HepG2 (cell line): ENCODE measurements around the gene C22orf31. TPM values are rescaled to one million over a fixed set of nuclear protein-coding genes. Genes with fewer than 3 reads are reported as not detected.

Experiments
- ATAD3A ChIP-seq: sonication (generic); formaldehyde crosslinking; IDR thresholded peaks from 2 replicates; pipeline ENCODE4 v1.4.0; 2020; ENCODE audit warnings: missing genetic modification reagents
- JUND ChIP-seq: sonication (generic); formaldehyde crosslinking; IDR thresholded peaks from 2 replicates; pipeline ENCODE4 v1.8.0; 2022; ENCODE audit warnings: mild to moderate bottlenecking, missing genetic modification reagents
- ZBTB20 ChIP-seq: sonication (generic); formaldehyde crosslinking; IDR thresholded peaks from 2 replicates; pipeline ENCODE4 v1.8.1; 2023; ENCODE audit warnings: missing genetic modification reagents, low read depth, mild to moderate bottlenecking, borderline replicate concordance
- ZFP41 ChIP-seq: sonication (generic); formaldehyde crosslinking; IDR thresholded peaks from 2 replicates; pipeline ENCODE4 v1.4.0; 2020; ENCODE audit warnings: mild to moderate bottlenecking, missing genetic modification reagents, borderline replicate concordance
- ZMYM4 ChIP-seq: sonication (generic); formaldehyde crosslinking; IDR thresholded peaks from 2 replicates; pipeline ENCODE4 v1.8.1; 2023; ENCODE audit warnings: mild to moderate bottlenecking, missing genetic modification reagents
- ZNF136 ChIP-seq: sonication (generic); formaldehyde crosslinking; IDR thresholded peaks from 2 replicates; pipeline ENCODE4 v1.8.1; 2022; ENCODE audit warnings: low read depth, mild to moderate bottlenecking, moderate library complexity, missing genetic modification reagents
- ZNF18 ChIP-seq: sonication (generic); formaldehyde crosslinking; IDR thresholded peaks from 2 replicates; pipeline ENCODE4 v1.8.0; 2022; ENCODE audit warnings: mild to moderate bottlenecking, missing genetic modification reagents; ENCODE audit not compliant: insufficient replicate concordance
- ZNF180 ChIP-seq: sonication (generic); formaldehyde crosslinking; IDR thresholded peaks from 2 replicates; pipeline ENCODE4 v1.4.0; 2020; ENCODE audit warnings: low read depth, missing genetic modification reagents, borderline replicate concordance
- ZNF510 ChIP-seq: sonication (generic); formaldehyde crosslinking; IDR thresholded peaks from 2 replicates; pipeline ENCODE4 v1.4.0; 2020; ENCODE audit warnings: low read depth, mild to moderate bottlenecking, missing genetic modification reagents
- ZSCAN31 ChIP-seq: sonication (generic); formaldehyde crosslinking; IDR thresholded peaks from 2 replicates; pipeline ENCODE4 v1.5.0; 2020; ENCODE audit warnings: low read depth, mild to moderate bottlenecking, missing genetic modification reagents
- polyA plus RNA-seq, 8 experiments: library from polyadenylated mRNA; depleted of rRNA in 3 of 8; stranded (reverse) in 7 of 8; unstranded in 1 of 8; fragments of >200 nt; fragmentation: Illumina TruSeq in 4 of 8; extraction: Trizol in 4 of 8; gene quantifications; 2 replicates each; pipeline versions ENCODE4 v1.2.1 to v1.2.3, GENCODE V29; 2011 to 2016; ENCODE audit warnings: low read depth in 4 of 8, missing spikeins in 1 of 8, mixed read lengths in 1 of 8; ENCODE audit not compliant: insufficient read depth in 1 of 8
- total RNA-seq, 5 experiments: library from RNA; depleted of rRNA; stranded (reverse); fragments of >200 nt; fragmentation: Illumina TruSeq; extraction: Trizol; gene quantifications; 2 replicates each; pipeline ENCODE4 v1.2.3, GENCODE V29; 2016; ENCODE audit warnings: low read depth in 1 of 5
- TF ChIP-seq, protein P1 (sequence below): sonication (generic); formaldehyde crosslinking; IDR thresholded peaks from 2 replicates; pipeline ENCODE4 v1.4.0; 2020; ENCODE audit warnings: low read depth, mild to moderate bottlenecking, missing genetic modification reagents
- TF ChIP-seq, protein P2 (sequence below): sonication (generic); formaldehyde crosslinking; IDR thresholded peaks from 2 replicates; pipeline ENCODE4 v1.5.1; 2020; ENCODE audit warnings: missing genetic modification reagents, mild to moderate bottlenecking, borderline replicate concordance
- TF ChIP-seq, protein P3 (sequence below): sonication (generic); formaldehyde crosslinking; IDR thresholded peaks from 2 replicates; pipeline ENCODE4 v1.4.0; 2020; ENCODE audit warnings: missing genetic modification reagents
- TF ChIP-seq, protein P4 (sequence below): sonication (generic); formaldehyde crosslinking; IDR thresholded peaks from 2 replicates; pipeline ENCODE4 v1.5.1; 2020; ENCODE audit warnings: missing genetic modification reagents, mild to moderate bottlenecking, borderline replicate concordance
- TF ChIP-seq, protein P5 (sequence below): sonication (generic); formaldehyde crosslinking; IDR thresholded peaks from 2 replicates; pipeline ENCODE4 v1.4.0; 2020; ENCODE audit warnings: low read depth, mild to moderate bottlenecking, missing genetic modification reagents
- TF ChIP-seq, protein P6 (sequence below): sonication (generic); formaldehyde crosslinking; IDR thresholded peaks from 2 replicates; pipeline ENCODE4 v1.5.0; 2020; ENCODE audit warnings: missing genetic modification reagents

Gene C22orf31
- total and polyA plus RNA-seq, 2 of the 13 experiments (the other 11 are each of a cell fraction or from before 2014, with no cell fraction given), result not detected

DNA sequence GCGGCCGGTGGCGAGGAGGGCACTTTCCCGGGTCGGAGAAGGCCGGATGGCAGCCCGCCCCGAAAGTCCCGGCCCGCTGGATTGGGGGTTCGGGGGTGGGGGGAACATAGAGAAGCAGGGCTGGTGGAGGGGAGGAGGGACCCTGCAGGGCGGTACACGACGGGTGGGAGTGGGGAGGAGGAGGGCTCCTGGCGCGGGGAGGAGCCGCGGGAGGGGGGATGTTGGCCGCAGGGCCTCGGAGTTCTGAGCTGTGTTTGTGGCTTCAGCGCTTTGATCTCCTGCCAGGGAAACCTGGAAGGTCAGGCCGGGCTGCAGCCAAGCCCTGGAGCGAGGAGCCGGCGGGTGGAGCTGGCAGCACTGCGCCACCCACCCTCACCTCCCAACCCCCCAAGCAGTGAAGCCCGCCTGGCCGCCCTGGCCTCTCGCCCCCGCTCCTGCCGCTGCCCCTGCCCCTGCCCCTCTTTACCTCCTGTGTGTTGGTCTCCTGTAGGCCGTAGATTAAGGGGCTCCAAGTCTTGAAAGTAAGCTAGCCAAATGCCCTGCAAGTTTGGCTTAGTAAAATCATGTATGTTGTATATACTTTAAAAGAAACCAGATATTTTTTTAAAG, 30.9 kb downstream of the C22orf31 start (continued):
- TF ChIP-seq ZNF18, result no peak
- TF ChIP-seq ZMYM4 (CRISPR knock-in tag), result peak; percentile 79; the same call in 1 of the 2 replicates
- TF ChIP-seq, protein P1, sequence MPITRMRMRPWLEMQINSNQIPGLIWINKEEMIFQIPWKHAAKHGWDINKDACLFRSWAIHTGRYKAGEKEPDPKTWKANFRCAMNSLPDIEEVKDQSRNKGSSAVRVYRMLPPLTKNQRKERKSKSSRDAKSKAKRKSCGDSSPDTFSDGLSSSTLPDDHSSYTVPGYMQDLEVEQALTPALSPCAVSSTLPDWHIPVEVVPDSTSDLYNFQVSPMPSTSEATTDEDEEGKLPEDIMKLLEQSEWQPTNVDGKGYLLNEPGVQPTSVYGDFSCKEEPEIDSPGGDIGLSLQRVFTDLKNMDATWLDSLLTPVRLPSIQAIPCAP (CRISPR knock-in tag), result peak; percentile 29; the same call in 1 of the 2 replicates
- TF ChIP-seq ZNF180, result no peak
- peak; percentile 80; the same call in 1 of the 2 replicates for TF ChIP-seq ZSCAN31
- peak; percentile 69; the same call in 1 of the 2 replicates for TF ChIP-seq ZNF510
- TF ChIP-seq, protein P2, sequence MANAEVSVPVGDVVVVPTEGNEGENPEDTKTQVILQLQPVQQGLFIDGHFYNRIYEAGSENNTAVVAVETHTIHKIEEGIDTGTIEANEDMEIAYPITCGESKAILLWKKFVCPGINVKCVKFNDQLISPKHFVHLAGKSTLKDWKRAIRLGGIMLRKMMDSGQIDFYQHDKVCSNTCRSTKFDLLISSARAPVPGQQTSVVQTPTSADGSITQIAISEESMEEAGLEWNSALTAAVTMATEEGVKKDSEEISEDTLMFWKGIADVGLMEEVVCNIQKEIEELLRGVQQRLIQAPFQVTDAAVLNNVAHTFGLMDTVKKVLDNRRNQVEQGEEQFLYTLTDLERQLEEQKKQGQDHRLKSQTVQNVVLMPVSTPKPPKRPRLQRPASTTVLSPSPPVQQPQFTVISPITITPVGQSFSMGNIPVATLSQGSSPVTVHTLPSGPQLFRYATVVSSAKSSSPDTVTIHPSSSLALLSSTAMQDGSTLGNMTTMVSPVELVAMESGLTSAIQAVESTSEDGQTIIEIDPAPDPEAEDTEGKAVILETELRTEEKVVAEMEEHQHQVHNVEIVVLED, result no peak
- TF ChIP-seq, protein P3, sequence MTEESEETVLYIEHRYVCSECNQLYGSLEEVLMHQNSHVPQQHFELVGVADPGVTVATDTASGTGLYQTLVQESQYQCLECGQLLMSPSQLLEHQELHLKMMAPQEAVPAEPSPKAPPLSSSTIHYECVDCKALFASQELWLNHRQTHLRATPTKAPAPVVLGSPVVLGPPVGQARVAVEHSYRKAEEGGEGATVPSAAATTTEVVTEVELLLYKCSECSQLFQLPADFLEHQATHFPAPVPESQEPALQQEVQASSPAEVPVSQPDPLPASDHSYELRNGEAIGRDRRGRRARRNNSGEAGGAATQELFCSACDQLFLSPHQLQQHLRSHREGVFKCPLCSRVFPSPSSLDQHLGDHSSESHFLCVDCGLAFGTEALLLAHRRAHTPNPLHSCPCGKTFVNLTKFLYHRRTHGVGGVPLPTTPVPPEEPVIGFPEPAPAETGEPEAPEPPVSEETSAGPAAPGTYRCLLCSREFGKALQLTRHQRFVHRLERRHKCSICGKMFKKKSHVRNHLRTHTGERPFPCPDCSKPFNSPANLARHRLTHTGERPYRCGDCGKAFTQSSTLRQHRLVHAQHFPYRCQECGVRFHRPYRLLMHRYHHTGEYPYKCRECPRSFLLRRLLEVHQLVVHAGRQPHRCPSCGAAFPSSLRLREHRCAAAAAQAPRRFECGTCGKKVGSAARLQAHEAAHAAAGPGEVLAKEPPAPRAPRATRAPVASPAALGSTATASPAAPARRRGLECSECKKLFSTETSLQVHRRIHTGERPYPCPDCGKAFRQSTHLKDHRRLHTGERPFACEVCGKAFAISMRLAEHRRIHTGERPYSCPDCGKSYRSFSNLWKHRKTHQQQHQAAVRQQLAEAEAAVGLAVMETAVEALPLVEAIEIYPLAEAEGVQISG (CRISPR knock-in tag), result peak; percentile 83
- TF ChIP-seq, protein P4, sequence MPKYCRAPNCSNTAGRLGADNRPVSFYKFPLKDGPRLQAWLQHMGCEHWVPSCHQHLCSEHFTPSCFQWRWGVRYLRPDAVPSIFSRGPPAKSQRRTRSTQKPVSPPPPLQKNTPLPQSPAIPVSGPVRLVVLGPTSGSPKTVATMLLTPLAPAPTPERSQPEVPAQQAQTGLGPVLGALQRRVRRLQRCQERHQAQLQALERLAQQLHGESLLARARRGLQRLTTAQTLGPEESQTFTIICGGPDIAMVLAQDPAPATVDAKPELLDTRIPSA (CRISPR knock-in tag), result no peak
- peak; percentile 86 for TF ChIP-seq ZBTB20 (CRISPR knock-in tag)
- TF ChIP-seq ZFP41 (CRISPR knock-in tag), result no peak
- no peak for TF ChIP-seq ZNF136 (CRISPR knock-in tag)
- TF ChIP-seq, protein P5, sequence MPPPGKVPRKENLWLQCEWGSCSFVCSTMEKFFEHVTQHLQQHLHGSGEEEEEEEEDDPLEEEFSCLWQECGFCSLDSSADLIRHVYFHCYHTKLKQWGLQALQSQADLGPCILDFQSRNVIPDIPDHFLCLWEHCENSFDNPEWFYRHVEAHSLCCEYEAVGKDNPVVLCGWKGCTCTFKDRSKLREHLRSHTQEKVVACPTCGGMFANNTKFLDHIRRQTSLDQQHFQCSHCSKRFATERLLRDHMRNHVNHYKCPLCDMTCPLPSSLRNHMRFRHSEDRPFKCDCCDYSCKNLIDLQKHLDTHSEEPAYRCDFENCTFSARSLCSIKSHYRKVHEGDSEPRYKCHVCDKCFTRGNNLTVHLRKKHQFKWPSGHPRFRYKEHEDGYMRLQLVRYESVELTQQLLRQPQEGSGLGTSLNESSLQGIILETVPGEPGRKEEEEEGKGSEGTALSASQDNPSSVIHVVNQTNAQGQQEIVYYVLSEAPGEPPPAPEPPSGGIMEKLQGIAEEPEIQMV (CRISPR knock-in tag), result no peak
- no peak for TF ChIP-seq ATAD3A (CRISPR knock-in tag)
- no peak for TF ChIP-seq JUND (CRISPR knock-in tag)
- TF ChIP-seq, protein P6, sequence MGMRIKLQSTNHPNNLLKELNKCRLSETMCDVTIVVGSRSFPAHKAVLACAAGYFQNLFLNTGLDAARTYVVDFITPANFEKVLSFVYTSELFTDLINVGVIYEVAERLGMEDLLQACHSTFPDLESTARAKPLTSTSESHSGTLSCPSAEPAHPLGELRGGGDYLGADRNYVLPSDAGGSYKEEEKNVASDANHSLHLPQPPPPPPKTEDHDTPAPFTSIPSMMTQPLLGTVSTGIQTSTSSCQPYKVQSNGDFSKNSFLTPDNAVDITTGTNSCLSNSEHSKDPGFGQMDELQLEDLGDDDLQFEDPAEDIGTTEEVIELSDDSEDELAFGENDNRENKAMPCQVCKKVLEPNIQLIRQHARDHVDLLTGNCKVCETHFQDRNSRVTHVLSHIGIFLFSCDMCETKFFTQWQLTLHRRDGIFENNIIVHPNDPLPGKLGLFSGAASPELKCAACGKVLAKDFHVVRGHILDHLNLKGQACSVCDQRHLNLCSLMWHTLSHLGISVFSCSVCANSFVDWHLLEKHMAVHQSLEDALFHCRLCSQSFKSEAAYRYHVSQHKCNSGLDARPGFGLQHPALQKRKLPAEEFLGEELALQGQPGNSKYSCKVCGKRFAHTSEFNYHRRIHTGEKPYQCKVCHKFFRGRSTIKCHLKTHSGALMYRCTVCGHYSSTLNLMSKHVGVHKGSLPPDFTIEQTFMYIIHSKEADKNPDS (CRISPR knock-in tag), result peak; percentile 76; the same call in 1 of the 2 replicates
